Smooth muscle cell (in vitro differentiated cells): ENCODE measurements around the gene TRAPPC12. TPM values are rescaled to one million over a fixed set of nuclear protein-coding genes. Genes with fewer than 3 reads are reported as not detected.
"Not testable (repeated sequence)": the region's sequence is repeated elsewhere in the genome, so short reads cannot be mapped to it uniquely, and the experiment has no call there.

Source experiments
- DNase-seq: peaks from one replicate; lab custom pipeline; 2025; ENCODE audit not compliant: unreplicated experiment; lab: John Stamatoyannopoulos, UW
- H2AFZ ChIP-seq: fragments of 200-600 bp; sonication (generic); 2 replicates; pipeline ENCODE4 v1.6.0; 2016; ENCODE audit warnings: antibody characterized with exemption, low read depth, mild to moderate bottlenecking
- H3F3A ChIP-seq: fragments of 200-600 bp; sonication (generic); 2 replicates; pipeline ENCODE4 v1.6.0; 2017; ENCODE audit warnings: antibody characterized with exemption, low read depth
- H3K27ac ChIP-seq: fragments of 200-600 bp; sonication (generic); 2 replicates; pipeline ENCODE4 v1.5.1; 2016; ENCODE audit warnings: low read depth, mild to moderate bottlenecking
- H3K27me3 ChIP-seq: fragments of 200-600 bp; sonication (generic); 2 replicates; pipeline ENCODE4 v1.6.1; 2016; ENCODE audit warnings: low read depth, mild to moderate bottlenecking
- H3K36me3 ChIP-seq: fragments of 200-600 bp; sonication (generic); 2 replicates; pipeline ENCODE4 v1.5.1; 2016; ENCODE audit warnings: low read depth
- H3K4me1 ChIP-seq: fragments of 200-600 bp; sonication (generic); 2 replicates; pipeline ENCODE4 v1.5.1; 2016; ENCODE audit warnings: low read depth
- H3K4me2 ChIP-seq: fragments of 200-600 bp; sonication (generic); 2 replicates; pipeline ENCODE4 v1.6.0; 2016; ENCODE audit warnings: mild to moderate bottlenecking
- H3K4me3 ChIP-seq: fragments of 200-600 bp; sonication (generic); 2 replicates; pipeline ENCODE4 v1.5.1; 2016; ENCODE audit warnings: mild to moderate bottlenecking
- H3K79me2 ChIP-seq: fragments of 200-600 bp; sonication (generic); 2 replicates; pipeline ENCODE4 v1.6.0; 2016; ENCODE audit warnings: low read depth, mild to moderate bottlenecking
- H3K9ac ChIP-seq: fragments of 200-600 bp; sonication (generic); 2 replicates; pipeline ENCODE4 v1.6.0; 2016; ENCODE audit warnings: low read depth
- H3K9me3 ChIP-seq: fragments of 200-600 bp; sonication (generic); replicated peaks from 2 replicates; pipeline ENCODE4 v1.5.1; 2016; ENCODE audit warnings: low read depth
- H4K20me1 ChIP-seq: fragments of 200-600 bp; sonication (generic); 2 replicates; pipeline ENCODE4 v1.6.0; 2016; ENCODE audit warnings: low read depth
- CTCF ChIP-seq: fragments of 200-600 bp; sonication (generic); IDR thresholded peaks from 2 replicates; pipeline ENCODE4 v1.5.1; 2017; ENCODE audit warnings: borderline replicate concordance, mild to moderate bottlenecking, antibody characterized with exemption; ENCODE audit not compliant: insufficient read depth, poor library complexity, severe bottlenecking
- WGBS: methylation state at CpG from one replicate; pipeline ENCODE4 v1.1.7; 2016; ENCODE audit warnings: low lambda C conversion rate; 5-methylcytosine and 5-hydroxymethylcytosine counted together
- polyA plus RNA-seq: library from polyadenylated mRNA; unstranded; fragments of >200 nt; fragmentation: Nextera tagmentation; extraction: Ambion mirVana; gene quantifications from 2 replicates; pipeline ENCODE4 v1.2.1, GENCODE V29; 2016
- total RNA-seq: library from RNA; depleted of rRNA; stranded (reverse); fragments of >200 nt; gene quantifications from 2 replicates; pipeline ENCODE4 v1.2.3, GENCODE V29; 2014

TRAPPC12 gene
- total and polyA plus RNA-seq, 2 experiments from 2014 or later: 26.0 to 55.4 TPM

GRCh38 chr2:3443506-3444084, 64.1 kb downstream of the TRAPPC12 start:
- no peak for TF ChIP-seq CTCF
- H3K36me3 ChIP-seq: peaks cover 3% of the 10 kb centered on the region
- H3K9me3 ChIP-seq: no peaks in the 10 kb centered on the region
- H2AFZ ChIP-seq: no peak overlapping the region
- no peak overlapping the region for H3K27ac ChIP-seq
- no peak overlapping the region for H3K4me3 ChIP-seq
- no peaks in the 10 kb centered on the region for H3K27me3 ChIP-seq
- no peaks in the 10 kb centered on the region for H3F3A ChIP-seq
- H4K20me1 ChIP-seq: peaks cover 40% of the 10 kb centered on the region
- no peaks in the 10 kb centered on the region for H3K79me2 ChIP-seq
- no peak for DNase-seq
- WGBS: 94% methylated on average over 18 of the region's 18 CpGs
- no peak overlapping the region for H3K4me2 ChIP-seq
- H3K9ac ChIP-seq: no peak overlapping the region
- H3K4me1 ChIP-seq: no peaks in the 10 kb centered on the region

- H3F3A ChIP-seq: no peaks in the 10 kb centered on the region
- no peak overlapping the region for H3K4me2 ChIP-seq
- no peak overlapping the region for H3K9ac ChIP-seq
- H3K4me1 ChIP-seq: no peaks in the 10 kb centered on the region
- no peaks in the 10 kb centered on the region for H3K9me3 ChIP-seq
- no peak overlapping the region for H3K27ac ChIP-seq
- 95% methylated on average over 11 of the region's 11 CpGs for WGBS
- no peak for DNase-seq
- H3K79me2 ChIP-seq: no peaks in the 10 kb centered on the region
- TF ChIP-seq CTCF: no peak
- no peak overlapping the region for H3K4me3 ChIP-seq
- H3K36me3 ChIP-seq: peaks cover 3% of the 10 kb centered on the region
- H4K20me1 ChIP-seq: peaks cover 22% of the 10 kb centered on the region
- H3K27me3 ChIP-seq: no peaks in the 10 kb centered on the region
- no peak overlapping the region for H2AFZ ChIP-seq
Measured at GRCh38 chr2:3445891-3446290, 66.4 kb downstream of the TRAPPC12 start.

- 96% methylated on average over 10 of the region's 10 CpGs for WGBS
- TF ChIP-seq CTCF: no peak
- no peaks in the 10 kb centered on the region for H3K79me2 ChIP-seq
Measured at GRCh38 chr2:3446381-3446780, 66.9 kb downstream of the TRAPPC12 start.

GRCh38 chr2:3447186-3447585, 67.7 kb downstream of the TRAPPC12 start:
- H3K27ac ChIP-seq, H3K9me3 ChIP-seq, H3K79me2 ChIP-seq, H3K4me3 ChIP-seq, H3K4me1 ChIP-seq, H3K27me3 ChIP-seq, H3K4me2 ChIP-seq, H3K36me3 ChIP-seq, H3F3A ChIP-seq, H2AFZ ChIP-seq, H3K9ac ChIP-seq, H4K20me1 ChIP-seq, DNase-seq: not testable (repeated sequence)
- 81% methylated on average over 6 of the region's 6 CpGs for WGBS

More at GRCh38 chr2:3446381-3446780, 66.9 kb downstream of the TRAPPC12 start:
- H3F3A ChIP-seq: no peaks in the 10 kb centered on the region
- peaks cover 17% of the 10 kb centered on the region for H4K20me1 ChIP-seq
- no peak overlapping the region for H3K4me3 ChIP-seq
- peaks cover 3% of the 10 kb centered on the region for H3K36me3 ChIP-seq
- no peak overlapping the region for H2AFZ ChIP-seq
- no peaks in the 10 kb centered on the region for H3K27me3 ChIP-seq
- no peak overlapping the region for H3K27ac ChIP-seq
- no peaks in the 10 kb centered on the region for H3K4me1 ChIP-seq
- H3K4me2 ChIP-seq: no peak overlapping the region
- no peaks in the 10 kb centered on the region for H3K9me3 ChIP-seq
- H3K9ac ChIP-seq: no peak overlapping the region
- no peak for DNase-seq
